Brain pericyte (primary cell): ENCODE measurements around the gene ZNF571.

Source experiments
- DNase-seq: peaks from one replicate; pipeline ENCODE4 v3.0.0-alpha.2; 2012; ENCODE audit warnings: low read depth, low spot score

Gene ZNF571

GRCh38 chr19:37594304-37594981, at the start of gene ZNF571, which contains the start of gene ZNF540:
ZNF571 (minus strand) TSS chr19:37594792; CDS start chr19:37586676, 8,116 bp downstream.
ZNF540 (plus strand) TSS chr19:37594876; CDS start chr19:37598448, 3,572 bp downstream.
- peak; percentile 68 for DNase-seq

- DNase-seq: no peak
Observed at GRCh38 chr19:37635076-37636056, 40.8 kb upstream of the ZNF571 start.

- no peak for DNase-seq
Observed at GRCh38 chr19:37594982-37595382, 390 bp upstream of the ZNF571 start.

- DNase-seq: peak; percentile 1
Observed at GRCh38 chr19:37593996-37594303, 642 bp downstream of the ZNF571 start.

GRCh38 chr19:37583340-37583739, 11.3 kb downstream of the ZNF571 start:
- DNase-seq: no peak

- no peak for DNase-seq
Observed at GRCh38 chr19:37572203-37572602, 22.4 kb downstream of the ZNF571 start.

GRCh38 chr19:37565370-37565669, 29.3 kb downstream of the ZNF571 start:
- DNase-seq: no peak

- DNase-seq: no peak
Observed at GRCh38 chr19:37564624-37565369, 29.8 kb downstream of the ZNF571 start.

- DNase-seq: no peak
Observed at GRCh38 chr19:37563518-37563917, 31.1 kb downstream of the ZNF571 start.

GRCh38 chr19:37551129-37551993, 43.2 kb downstream of the ZNF571 start:
- no peak for DNase-seq

- no peak for DNase-seq
Observed at GRCh38 chr19:37537391-37537947, 57.1 kb downstream of the ZNF571 start.

GRCh38 chr19:37519890-37520289, 74.7 kb downstream of the ZNF571 start:
- no peak for DNase-seq
